GM18526 (cell line): ENCODE measurements around the gene SNRPD3.

Experiments
- POLR2A ChIP-seq: IDR thresholded peaks from 3 replicates; pipeline ENCODE4 v1.6.1; 2011; ENCODE audit not compliant: insufficient read length; ENCODE audit errors: extremely low read depth

SNRPD3 gene

GRCh38 chr22:24555165-24556039, at the start of gene SNRPD3:
SNRPD3 (plus strand) TSS chr22:24555999; CDS start chr22:24557675, 1,676 bp downstream.
- peak; percentile 77 for TF ChIP-seq POLR2A

GRCh38 chr22:24506802-24507438, 48.9 kb upstream of the SNRPD3 start:
- TF ChIP-seq POLR2A, result no peak

DNA sequence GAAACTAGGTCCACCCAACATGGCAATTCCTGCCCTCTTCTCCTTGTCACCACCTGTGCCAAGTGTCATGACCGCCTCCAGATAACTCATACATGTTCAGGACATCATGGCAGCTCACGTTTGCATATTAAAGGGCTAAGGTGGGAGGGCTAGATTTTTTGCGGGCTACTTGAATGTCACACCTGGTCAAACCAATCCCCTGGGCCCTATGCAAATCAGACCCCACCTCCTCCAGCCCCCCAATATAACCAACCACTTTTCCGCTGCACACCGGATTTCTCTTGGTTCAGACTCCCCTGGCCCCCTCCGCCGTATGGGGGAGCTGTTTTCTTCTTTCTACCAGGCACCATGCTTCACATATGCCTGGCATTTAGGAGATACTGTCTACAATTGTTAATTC, 48.1 kb upstream of the SNRPD3 start:
- TF ChIP-seq POLR2A, result no peak

DNA sequence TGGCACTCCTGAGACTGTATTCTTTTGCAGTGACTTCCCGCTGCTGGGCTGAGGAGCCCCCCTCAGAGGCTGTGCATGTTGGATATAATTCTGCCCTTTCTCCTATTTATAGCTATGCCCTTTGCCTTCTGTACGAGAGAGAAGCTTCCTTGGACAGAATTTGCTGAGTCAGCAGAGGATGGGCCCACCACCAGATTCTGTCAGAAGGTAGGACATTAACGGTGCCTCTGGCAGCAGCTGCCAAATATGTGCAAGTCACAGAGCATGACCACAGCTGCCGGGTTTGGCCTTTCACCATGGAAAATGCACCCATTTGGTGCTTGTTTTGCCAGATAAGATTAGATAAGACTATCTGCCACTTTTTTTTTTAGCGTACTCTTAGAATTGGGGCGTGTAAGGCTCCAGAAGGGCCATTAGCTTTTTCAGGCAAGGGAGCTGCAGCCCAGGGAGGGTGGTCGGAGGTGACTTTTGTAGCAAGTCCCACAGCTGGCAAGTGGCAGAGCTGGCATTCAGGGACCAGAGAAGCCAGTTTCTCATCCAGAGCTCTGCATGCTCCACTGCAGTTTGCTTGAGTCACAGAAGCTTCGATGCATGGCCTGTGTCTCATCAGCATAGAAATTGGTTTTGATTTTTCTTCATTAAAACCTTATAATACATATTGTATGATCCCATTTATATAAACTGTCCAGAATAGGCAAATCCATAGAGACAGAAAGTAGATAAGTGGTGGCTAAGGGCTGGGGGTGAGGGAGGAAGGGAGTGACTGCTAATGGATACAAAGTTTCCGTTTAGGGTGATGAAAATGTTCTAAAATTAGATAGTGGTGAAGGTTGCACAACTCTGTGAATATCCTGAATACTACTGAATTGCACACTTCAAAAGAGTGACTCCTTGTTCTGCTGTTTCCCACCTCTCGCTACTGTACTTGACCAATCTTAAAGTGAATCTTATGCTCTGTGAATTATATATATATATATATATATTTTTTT, 44.9 kb upstream of the SNRPD3 start:
- no peak for TF ChIP-seq POLR2A

GRCh38 chr22:24512043-24512442, 43.8 kb upstream of the SNRPD3 start:
- no peak for TF ChIP-seq POLR2A

DNA sequence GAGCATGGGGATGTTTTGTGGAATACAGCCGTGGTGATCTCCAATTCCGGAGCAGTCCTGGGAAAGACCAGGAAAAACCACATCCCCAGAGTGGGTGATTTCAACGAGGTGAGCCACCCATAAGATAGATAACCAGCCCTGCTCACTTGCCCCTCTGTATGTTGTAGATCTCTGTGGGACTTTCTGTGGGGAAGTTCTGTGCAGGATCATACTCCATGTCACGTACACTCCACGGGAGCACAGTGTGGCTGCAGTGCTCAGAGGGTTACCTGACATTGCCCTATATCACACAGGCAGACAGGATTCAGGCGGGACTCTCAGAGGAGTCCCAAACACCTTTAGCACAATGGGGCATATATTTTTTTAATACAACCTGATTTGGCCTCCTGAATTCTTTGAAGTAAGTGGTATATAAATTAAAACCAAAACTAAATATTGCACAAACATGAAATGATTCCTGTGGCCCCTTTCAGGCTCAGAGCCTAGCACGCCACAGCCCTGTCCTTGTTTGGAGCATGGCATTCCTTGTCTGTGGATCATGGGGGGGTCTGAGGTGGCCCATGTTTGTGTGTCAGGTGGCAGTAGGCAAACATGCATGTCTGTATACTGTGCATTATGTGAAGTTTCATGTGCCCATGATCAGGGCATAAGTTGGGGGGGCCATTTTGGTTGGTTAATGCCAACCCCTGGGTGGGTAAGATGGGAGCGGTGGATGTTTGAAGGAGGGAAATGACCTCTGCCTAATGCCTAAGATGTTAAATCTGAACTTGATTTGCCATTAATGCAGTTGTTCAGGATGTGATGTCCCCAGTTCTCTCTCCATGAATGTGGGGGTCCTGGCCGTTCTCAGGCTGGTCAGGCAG, 42.2 kb upstream of the SNRPD3 start:
- no peak for TF ChIP-seq POLR2A

GRCh38 chr22:24514241-24515026, 41.4 kb upstream of the SNRPD3 start:
- TF ChIP-seq POLR2A, result no peak

GRCh38 chr22:24515027-24515338, 40.8 kb upstream of the SNRPD3 start:
- TF ChIP-seq POLR2A, result no peak

- TF ChIP-seq POLR2A, result no peak
These were observed 39.5 kb upstream of the SNRPD3 start for GRCh38 chr22:24516301-24516737.

DNA sequence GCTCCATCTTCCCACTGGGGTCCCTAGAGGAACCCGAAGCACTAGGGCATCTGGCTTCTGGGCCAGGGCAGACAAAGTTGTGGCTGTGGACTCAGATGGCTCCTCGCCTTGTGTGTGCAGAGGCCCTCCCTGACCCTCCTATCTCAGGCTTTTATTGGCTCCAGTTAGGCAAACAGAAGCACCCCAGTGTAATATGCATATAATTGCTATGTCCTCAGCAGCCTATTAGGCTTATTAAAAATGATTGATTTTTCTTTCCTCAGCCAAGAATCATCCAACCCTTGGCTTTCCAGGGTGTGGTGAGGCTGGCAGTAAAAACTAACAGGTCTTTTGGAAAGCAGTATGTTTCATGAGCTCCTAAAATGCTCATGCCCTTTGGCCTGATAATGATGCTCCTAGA, 38.4 kb upstream of the SNRPD3 start:
- TF ChIP-seq POLR2A, result no peak

DNA sequence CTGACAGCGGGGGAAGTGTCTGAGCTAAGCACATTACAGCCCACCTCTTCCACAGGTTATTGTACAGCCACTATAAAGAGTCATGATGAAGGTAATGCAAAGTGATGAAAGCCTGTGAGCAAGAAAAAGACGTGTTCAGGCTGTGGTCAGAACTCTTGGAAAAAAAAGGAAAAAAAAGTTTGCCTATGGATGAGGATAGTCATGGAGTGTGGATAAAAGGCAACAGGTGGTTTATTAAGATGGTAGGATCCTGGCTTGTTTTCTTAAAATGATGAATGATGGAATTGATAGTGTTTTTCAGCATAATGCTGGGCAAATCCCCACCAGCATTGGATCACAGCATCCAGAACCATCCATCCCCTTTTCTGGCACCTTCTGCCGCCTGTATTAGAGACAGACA, 37.6 kb upstream of the SNRPD3 start:
- TF ChIP-seq POLR2A, result no peak

DNA sequence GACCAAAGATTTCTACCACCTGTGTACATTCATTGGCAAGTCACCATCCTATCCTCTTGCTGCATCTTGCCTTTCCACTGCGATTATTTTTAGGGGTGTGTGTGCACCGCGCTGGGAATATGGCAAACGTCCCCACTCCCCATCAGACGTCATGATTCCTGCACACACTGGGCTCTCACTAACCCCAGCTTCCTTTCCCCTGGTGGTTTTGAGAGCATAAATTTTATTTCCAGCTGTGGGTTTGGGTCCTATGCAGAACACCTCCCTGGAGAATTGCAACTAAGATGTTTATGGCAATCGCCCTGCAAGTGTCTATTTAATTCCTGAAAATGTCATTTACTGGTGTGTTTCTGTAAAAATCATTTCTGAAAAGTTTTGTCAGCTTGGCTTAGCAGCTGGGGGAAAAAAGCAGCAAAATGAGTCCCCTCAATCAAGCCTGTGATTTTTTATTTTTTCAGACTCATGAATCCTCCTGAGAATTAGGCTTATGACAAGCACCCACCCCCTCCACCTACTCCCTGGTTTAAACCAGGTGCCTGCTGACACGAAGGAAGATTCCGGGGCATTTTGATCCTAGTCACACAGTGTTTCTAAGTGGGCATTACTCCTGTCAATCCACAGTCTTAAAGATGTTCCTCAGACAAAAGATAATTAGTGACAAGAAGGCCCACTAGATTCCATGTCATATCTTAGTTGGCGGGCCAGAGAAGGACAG, 36.9 kb upstream of the SNRPD3 start:
- no peak for TF ChIP-seq POLR2A

DNA sequence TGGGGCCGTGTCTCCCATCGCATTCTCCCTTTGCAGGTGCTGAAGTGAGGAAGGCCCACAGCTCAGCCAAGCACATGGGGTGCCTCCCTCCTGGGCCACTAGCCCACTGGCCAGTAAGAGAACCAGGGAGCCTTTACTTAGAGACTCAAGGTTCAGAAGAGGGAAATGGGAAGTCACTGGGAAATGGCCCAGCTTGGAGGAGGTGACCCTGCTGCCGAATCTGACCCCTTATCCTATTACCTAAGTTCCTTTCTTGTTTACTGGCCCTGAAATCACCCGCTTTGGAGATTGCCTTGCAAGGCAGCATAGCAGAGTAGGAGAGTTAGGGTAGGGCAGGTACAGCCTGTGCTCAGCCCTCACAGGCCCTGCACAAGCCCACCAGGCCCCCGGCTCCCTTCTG, 36.3 kb upstream of the SNRPD3 start:
- TF ChIP-seq POLR2A, result no peak
